ENCODE results near the gene DOCK11.

GRCh38 chrX:118536687-118537461 is 41.3 kb downstream of the DOCK11 start:
- TF ChIP-seq CTCF (IDR thresholded peaks at IDR 0.05; ENCODE audit: poor library complexity) (peak; percentile 26), EZH2phosphoT487 (IDR thresholded peaks at IDR 0.05; ENCODE audit: low read depth, severe bottlenecking, unreplicated experiment) (no peak)

All from hepatocyte (in vitro differentiated cells).